Germinal center (tissue), 1 donor: ENCODE data around the gene ATRX.
"Not testable (repeated sequence)": the region's sequence is repeated elsewhere in the genome, so short reads cannot be mapped to it uniquely, and the experiment has no call there.

Source experiments
- DNase-seq: peaks from one replicate; pipeline ENCODE4 v3.0.0; 2012; ENCODE audit warnings: mixed read lengths, low spot score

Gene ATRX

DNA sequence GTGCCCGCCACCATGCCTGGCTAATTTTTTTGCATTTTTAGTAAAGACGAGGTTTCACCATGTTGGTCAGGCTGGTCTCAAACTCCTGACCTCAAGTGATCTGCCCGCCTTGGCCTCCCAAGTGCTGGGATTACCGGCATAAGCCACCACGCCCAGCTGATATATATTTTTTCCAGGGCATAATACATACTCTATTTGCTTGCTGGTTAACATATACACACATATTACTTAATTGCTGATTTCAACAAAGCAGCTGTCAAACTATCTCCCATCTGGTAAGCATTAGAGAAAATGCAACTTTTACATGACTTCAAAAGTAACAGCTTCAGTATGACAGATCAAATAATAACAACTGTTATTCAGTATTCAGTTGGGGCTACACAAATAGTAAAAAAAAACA, 164.6 kb downstream of the ATRX start:
- DNase-seq = not testable (repeated sequence)

DNA sequence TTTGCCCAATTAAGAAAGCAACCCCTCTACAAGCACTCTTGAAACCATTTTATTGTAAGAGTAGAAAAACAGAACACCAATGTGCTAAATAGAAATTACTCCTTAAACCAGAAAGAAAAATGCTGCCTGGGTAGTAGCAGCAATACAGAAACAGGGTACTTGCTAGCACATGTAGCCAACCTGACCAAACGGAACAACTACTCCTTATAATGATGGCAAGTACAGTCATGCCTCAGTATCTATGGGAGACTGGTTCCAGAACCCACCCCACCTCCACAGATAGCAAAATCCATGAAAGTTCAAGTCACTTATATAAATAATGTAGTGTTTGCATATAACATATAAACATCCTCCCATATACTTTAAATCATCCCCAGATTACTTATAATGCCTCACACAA, 168.8 kb downstream of the ATRX start:
- no peak for DNase-seq

DNA sequence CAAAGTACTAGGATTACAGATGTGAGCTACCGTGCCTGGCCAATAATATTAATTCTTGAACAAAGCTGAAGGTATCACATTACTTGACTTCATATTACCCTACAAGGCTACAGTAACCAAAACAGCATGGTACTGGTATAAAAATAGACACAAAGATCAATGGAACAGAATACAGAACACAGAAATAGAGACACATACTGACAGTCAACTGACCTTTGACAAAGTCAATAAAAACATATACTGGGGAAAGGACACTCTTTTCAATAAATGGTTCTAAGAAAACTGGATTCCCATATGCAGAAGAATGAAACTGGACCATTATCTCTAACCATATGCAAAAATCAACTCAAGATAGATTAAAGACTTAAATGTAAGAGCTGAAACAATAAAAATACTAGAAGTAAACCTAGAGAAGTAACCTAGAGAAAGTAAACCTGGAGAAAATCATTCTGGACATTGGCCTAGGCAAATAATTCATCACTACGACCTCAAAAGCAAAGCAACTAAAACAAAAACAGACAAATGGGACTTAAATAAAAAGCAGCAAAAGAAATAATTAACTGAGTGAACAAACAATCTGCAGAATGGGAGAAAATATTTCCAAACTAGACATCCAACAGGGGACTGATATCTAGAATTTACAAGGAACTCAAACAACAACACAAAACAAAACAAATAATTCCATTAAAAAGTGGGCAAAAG, 182.2 kb downstream of the ATRX start:
- DNase-seq = no peak

DNA sequence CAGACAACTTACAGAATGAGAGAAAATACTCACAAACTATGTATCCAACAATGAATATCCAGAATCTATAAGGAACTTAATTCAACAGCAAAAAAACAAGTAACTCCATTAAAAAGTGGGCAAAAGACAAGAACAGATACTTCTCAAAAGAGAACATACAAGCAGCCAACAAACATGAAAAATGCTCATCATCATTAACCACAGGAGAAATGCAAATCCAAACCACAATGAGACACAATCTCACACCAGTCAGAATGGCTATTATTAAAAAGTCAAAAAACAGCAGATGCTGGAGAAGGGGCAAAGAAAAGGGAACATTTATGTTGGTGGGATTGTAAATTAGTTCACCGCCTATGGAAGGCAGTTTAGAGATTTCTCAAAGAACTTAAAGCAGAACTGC, 188.5 kb downstream of the ATRX start:
- DNase-seq = no peak

DNA sequence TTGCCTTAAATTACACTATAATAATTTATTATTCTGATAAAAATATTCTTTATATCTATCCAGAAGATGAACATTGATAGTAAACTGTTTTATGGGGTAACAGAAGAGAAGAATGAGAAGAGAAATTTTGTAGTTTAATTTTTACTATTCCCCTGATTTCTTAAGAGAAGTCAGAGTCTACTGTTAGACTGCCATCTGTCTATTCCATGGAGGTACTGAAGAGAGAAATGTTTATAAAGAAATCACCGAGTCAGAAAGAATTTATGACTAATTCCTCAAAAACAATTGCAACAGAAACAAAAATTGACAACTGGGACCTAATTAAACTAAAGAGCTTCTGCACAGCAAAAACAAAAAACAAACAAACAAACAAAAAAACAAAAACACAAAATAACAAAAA, 188.9 kb downstream of the ATRX start:
- no peak for DNase-seq

DNA sequence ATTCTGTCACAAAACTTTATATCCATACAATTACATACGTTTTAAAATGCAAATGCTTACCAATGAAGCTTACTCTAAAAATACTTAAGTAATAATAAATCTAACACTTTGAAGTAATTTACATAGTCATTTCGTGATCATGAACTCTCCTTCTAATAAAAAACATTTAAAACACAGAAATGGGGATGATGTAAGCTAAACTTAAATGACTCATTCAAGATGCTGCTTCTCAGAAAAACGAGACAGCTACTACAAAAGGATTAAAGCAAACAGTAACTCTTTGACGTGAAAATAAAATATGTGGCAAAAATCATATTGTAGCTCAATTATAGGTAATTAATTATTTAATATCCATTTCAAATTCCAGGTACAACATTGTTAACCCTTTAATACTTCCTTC, 190.2 kb downstream of the ATRX start:
- no peak for DNase-seq

DNA sequence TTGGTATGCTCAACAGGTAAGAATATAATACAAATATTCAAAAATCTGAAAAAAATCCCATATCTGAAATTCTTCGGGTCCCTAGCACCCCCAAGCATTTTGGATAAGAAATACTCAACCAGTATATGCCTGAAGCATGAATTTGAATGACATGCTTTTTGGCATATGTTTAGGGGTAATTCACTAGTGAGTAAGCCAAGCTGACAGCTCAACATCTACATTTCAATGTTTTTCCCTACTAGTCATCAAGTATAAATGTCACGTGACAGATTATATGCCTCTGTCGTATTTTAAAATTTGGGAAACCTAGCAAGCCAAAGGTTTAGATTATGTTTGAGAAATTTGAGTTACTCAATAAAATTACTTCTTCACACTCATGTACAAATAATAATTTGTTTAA, 213.7 kb downstream of the ATRX start:
- no peak for DNase-seq

DNA sequence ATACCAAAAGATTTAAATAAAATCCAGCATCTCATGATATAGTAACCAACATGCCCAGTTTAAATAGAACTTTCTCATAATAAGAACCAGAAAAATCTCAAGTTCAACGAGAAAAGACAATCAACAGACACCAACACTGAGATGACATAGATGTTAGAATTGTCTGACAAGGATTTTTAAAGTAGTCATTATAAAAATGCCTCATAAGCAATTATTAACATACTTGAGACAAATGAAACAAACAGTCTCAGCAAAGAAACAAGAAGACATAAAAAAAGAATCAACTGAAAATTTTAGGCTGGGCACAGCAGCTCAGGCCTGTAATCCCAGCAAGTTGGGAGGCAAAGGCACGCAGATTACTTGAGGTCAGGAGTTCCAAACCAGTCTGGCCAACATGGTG, 220.7 kb downstream of the ATRX start:
- no peak for DNase-seq

DNA sequence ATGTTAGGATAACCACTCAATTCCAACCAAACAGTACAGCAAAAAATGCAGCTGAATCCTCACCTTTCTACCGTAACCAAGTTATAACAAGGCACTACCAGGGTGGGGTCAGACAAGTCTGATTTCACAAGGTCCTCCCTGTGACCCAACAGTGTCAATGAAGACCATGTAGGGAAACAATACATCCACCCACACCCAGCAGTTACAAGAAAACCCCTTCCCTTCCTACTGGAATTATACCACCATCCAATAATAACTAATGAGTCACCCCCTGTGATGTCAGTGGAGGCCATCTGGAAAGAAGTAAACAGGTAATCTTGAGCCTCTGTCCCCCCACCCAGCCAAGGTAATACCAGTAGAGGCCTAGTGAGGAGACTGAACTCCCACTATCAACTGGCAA, 221.2 kb downstream of the ATRX start:
- no peak for DNase-seq

DNA sequence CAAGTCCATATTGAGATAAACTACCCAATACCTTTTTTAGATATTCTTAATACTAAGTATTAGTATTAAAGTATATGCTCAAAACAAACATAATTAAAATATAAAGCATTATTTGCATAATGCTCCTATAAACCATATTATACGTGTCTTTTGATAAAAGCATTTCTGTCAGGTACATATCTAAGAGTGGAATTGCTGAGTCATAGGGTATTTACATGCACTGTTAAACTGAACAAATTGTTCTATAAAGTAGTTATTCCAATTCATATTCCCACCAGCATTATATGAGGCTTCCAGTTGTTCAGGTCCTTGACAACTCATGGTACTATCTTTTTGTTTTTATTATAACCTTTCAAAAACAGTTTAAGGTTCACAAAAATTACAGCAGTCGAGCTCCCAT, 224.6 kb downstream of the ATRX start:
- no peak for DNase-seq

DNA sequence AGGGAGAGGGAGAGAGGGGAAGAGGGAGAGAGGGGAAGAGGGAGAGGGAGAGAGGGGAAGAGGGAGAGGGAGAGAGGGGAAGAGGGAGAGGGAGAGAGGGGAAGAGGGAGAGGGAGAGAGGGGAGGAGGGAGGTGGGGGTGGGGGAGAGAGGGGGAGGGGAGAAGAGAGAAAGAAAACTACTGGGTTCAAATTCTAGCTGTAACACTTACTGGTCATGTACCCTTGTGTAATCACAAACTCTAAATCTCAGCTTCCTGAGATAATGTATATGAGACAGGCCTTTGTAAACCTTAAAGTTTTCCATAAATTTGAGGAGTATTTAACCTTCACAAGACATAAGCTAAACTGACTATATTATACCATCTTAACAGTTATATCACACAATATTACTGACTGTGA, 229.7 kb downstream of the ATRX start:
- DNase-seq = no peak

DNA sequence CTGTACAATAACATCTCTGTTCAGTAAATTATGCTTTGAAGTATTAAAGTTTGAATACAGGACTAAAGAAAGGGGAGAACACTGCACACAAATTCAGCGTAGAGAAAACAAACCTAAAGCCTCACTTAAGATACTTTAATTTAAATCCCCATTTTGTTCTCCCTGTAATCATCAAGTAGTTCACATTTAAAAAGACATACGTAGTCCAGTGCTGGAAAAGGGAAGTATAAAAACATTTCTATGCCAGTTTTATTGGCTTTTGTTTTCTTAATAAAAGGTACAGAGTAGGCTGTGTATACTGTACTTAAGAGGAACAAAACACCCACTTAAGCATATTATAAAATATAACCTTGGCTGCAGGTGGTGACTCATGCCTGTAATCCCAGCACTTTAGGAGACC, 237.3 kb downstream of the ATRX start:
- DNase-seq = no peak

DNA sequence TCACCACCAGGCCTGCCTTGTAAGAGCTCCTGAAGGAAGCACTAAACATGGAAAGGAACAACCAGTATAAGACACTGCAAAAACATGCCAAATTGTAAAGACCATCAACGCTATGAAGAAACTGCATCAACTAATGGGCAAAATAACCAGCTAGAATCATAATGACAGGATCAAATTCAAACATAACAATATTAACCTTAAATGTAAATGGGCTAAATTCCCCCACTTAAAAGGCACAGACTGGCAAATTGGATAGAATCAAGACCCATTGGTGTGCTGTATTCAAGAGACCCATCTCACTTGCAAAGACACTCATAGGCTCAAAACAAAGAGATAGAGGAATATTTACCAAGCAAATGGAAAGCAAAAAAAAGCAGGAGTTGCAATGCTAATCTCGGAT, 246.2 kb downstream of the ATRX start:
- not testable (repeated sequence) for DNase-seq

DNA sequence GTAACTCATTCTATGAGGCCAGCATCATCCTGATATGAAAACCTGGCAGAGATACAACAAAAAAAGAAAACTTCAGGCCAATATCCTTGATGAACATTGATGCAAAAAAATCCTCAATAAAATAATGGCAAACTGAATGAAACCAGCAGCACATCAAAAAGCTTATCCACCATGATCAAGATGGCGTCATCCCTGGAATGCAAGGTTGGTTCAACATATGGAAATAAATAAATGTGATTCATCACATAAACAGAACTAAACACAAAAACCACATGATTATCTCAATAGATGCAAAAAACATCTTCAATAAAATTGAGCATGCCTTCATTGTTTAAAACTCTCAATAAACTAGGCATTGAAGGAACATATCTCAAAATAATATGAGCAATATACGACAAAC, 254.8 kb downstream of the ATRX start:
- DNase-seq = not testable (repeated sequence)

DNA sequence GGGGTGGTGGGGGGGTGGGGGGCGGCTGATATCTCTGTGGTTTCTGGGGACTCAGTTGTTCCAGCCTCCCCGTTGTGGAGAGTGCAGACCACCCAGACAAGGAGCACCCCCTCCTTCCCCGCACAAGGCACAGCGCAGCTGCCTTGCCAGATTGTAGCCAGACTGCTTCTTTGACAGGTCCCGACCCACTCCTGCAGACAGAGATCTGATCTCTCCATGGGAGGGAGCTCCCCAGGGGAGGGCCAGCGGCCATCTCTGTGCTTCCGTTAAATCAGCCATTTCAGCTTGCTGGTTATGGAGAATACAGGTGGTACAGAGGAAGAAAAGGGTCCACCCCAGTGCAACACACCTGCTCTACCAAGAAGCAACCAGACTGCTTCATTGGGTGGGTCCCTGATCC, 258.0 kb downstream of the ATRX start:
- DNase-seq = no peak

DNA sequence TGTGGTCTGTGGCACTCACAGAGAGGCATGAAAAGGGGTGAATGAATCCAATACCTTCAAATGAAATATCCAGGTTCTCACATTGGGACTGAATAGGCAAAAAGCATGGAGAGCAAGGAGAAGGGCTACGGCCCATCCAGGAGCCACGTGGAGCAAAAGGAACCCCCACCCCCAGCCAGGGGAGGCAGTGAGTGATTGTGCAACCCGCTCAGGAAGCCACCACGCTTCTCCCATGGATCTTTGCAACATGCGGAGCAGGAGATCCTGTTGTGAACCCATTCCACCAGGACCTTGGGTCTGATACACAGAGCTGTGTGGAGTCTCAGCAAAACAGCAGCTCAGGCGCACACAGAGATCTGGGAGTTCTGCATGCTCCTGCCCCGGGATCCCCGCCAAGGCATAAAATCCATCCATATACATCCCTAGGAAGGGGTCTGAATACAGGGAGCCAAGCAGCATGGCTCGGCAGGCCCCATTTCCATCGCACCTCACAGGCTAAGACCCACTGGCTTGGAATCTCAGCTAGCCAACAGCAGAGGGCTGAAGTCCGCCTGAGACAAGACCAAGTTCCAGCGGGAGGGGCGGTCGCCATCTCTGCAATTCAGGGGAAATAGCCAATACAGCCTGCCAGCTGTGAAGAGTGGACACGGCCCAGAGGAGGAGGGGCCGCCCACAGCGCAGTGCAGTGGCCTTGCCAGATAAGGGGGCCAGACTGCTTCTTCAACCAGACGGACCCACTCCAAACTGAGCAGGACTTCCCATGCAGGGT, 258.6 kb downstream of the ATRX start:
- DNase-seq = no peak

DNA sequence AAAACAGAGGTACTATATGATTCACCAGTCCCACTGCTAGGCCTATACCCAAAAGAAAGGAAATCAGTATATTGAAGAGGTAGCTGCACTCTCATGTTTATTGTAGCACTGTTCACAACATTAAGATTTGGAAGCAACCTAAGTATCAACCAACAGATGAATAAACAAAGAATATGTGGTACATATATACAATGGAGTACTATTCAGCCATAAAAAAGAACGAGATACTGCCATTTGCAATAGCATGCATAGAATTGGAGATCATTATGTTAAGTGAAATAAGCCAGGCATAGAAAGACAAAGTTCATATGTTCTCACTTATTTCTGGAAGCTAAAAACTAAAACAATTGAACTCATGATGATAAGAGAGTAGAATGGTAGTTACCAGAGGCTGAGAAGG, 266.3 kb downstream of the ATRX start:
- no peak for DNase-seq

DNA sequence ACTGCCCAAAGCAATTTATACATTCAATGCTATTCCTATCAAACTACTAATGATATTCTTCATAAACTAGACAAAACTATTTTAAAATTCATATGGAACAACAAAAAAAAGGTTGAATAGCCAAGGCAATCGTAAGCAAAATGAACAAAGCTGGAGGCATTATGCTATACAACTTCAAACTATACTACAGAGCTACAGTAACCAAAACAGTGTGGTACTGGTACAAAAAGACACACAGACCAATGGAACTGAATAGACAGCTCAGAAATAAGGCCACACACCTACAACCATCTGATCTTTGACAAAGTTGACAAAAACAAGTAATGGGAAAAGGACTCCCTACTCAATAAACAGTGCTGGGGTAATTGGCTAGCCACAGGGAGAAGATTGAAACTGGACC, 271.8 kb downstream of the ATRX start:
- DNase-seq = no peak

DNA sequence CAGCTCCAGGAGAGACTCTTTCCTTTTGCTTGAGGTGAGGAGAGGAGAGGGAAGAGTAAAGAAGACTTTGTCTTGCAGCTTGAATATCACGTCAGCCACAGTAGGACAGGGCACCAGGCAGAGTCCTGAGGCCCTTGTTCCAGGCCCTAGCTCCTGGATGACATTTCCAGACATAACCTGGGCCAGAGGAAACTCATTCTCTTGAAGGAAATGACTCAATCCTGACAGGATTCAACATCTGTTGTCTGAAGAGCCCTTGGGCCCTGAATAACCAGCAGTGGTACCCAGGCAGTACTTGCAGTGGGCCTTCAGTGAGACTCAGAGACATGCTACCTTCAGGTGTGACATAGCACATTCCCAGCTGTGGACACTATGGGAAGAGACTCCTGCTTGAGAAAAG, 276.0 kb downstream of the ATRX start:
- no peak for DNase-seq

DNA sequence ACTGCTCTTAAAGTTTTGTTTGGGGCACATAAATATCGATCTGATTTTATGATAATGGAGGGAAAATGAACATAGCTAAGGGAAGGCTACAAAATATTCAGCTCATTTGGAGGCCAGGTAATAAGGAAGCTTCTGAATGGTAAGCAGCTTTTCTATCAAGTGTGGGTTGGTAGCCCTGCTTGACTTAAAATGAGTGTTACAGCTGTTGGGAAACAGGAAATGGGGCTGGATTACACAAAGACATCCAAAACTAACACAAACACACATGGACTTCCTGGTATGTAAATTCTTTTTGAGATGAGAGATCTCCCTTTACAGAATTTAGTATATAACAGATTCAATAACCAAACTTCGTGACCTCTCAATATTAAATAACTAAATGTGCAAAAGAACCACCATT, 280.8 kb downstream of the ATRX start:
- no peak for DNase-seq

DNA sequence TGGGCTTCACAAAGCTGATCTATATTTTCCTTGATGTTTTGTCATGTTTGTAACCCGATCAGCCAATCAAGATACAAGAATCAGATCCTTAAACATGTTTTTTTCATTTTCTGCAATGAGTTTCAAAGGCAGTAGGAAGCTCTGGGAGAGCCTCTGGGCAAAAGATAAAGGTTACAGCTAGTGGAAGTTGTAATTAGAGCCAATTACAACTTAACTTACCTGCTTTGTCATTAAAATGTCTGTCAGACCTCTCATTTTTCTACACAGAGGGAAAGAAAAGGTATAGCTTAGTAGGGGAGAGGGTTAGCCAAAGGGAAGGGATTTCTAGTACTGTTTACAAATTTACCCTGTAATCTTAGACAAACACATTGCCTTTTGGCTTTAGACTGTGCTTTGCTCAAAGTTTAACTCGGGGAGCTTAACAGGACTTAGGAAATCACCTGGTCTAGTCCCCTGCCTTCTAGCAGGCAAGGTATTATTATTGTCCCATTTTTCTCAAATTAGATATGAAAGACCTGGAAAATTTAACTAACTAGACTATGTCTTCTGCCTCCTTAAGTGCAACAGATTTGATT, 283.0 kb downstream of the ATRX start:
- DNase-seq = no peak

DNA sequence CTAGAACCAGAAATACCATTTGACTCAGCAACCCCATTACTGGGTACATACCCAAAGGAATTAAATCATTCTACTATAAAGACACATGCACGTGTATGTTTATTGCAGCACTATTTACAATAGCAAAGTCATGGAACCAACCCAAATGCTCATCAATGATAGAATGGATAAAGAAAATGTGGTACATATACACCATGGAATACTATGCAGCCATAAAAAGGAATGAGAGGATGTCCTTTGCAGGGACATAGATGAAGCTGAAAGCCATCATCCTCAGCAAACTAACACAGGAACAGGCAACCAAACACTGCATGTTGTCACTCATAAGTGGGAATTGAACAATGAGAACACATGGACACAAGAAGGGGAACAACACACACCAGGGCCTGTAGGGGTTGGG, 285.9 kb downstream of the ATRX start:
- DNase-seq = not testable (repeated sequence)

DNA sequence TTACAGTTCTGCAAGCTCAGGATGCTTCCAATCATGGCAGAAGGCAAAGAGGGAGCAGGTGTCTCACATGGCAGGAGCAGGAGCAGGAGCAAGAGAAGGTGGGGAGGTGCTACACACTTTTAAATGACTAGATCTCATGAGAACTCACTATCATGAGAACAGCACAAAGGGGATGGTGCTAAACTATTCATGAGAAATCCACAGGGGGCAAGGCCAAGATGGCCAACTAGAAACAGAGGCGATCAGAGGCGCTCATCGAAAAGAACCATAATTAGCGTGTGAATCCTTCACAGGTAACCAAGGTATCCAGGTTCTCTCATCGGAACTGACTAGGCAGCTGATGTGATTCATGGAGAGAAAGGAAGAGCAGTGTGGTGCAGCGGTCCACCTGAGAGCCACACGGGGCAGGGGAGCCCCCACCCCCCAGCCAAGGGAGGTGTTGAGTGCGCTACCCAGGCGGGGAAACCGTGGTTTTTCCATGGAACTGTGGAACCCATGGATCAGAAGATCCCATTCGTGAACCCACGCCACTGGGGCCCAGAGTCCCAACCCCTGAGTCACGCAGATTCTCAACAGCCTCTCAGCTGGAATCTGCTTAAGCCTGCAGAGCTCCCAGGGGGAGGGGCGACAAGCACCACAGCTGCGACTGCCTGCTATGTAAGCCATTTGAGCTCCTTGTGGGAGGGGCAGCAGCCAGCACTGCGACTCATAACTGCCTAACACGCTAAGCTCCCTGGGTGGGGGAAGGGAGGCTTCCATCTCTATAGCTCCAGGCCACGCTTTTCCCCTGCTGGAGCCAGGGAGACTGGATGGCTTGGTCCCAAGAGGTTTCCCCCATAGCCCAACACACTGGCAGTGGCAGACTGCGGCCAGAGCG, 292.1 kb downstream of the ATRX start:
- DNase-seq = no peak
